Right lobe of liver (tissue), 4 donors: ENCODE data around the gene LCN10.

Source experiments
- POLR2A ChIP-seq: fragments of 450-650 bp; IDR thresholded peaks from one replicate; pipeline ENCODE4 v1.6.1; 2017; ENCODE audit warnings: antibody characterized with exemption, mild to moderate bottlenecking
- TF ChIP-seq, protein P1 (sequence below), 4 donors: fragments of 200-600 bp in 3 of 4; fragments of 450-650 bp in 1 of 4; IDR thresholded peaks; one replicate each; pipeline versions ENCODE4 v1.5.1 to v1.8.0; 2016 to 2022; ENCODE audit warnings: antibody characterized with exemption in 4 of 4, mild to moderate bottlenecking in 2 of 4
- donor health status: DM: no; HTN: no; CAD: no.
- donor health status: DM: no; HTN: no; CAD: no.
- donor health status: DM: no; HTN: yes; CAD: no.

DNA sequence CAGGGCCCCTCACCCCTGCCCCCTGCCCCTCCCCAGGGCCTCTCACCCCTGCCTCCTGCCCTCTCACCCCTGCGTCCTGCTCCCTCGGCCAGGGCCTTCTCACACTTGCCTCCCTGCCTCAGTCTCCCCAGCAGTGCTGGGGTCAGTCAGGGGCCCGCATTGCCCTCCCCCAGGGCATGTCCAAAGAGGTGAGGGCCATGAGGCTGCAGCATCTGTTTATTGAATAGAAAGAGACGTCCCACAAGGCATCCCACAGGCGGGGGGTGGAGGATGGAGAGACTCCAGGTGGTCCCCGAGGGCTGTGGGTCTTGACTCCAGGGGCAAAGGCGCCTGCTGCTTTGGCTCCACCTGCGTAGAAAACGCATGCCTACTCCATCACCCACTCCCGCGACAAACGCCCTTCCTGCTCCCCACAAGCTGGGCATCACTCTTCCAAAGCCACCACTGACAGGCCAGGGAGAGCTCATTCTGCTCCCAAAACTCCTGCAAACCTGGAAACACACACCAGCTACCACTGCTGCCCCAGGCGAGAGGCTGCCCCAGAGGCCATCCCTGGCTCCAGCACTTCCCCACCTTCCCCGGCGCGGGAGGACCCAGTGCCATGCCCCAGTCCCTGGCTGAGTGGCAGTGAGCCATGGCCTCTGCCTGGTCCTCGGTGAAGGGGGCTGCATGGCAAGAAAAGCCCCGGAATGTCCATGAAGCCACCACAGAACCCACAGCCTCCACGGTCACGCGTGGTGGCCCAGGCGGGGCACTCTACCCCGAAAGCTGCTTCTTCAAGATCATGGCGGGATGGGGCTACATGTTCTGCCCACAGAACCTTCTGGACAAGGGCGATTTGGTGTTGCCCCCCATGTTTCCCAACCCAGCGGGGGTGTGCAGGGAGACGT, 16.9 kb upstream of the LCN10 start:
- TF ChIP-seq, protein P1, sequence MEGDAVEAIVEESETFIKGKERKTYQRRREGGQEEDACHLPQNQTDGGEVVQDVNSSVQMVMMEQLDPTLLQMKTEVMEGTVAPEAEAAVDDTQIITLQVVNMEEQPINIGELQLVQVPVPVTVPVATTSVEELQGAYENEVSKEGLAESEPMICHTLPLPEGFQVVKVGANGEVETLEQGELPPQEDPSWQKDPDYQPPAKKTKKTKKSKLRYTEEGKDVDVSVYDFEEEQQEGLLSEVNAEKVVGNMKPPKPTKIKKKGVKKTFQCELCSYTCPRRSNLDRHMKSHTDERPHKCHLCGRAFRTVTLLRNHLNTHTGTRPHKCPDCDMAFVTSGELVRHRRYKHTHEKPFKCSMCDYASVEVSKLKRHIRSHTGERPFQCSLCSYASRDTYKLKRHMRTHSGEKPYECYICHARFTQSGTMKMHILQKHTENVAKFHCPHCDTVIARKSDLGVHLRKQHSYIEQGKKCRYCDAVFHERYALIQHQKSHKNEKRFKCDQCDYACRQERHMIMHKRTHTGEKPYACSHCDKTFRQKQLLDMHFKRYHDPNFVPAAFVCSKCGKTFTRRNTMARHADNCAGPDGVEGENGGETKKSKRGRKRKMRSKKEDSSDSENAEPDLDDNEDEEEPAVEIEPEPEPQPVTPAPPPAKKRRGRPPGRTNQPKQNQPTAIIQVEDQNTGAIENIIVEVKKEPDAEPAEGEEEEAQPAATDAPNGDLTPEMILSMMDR (IDR thresholded peaks at IDR 0.05) = no peak
- no peak for TF ChIP-seq POLR2A
